ENCODE data around the gene MAB21L4.
A peak's percentile ranks its signal among the peaks of the same experiment; 100 is the strongest.
"Not testable (repeated sequence)": the region's sequence is repeated elsewhere in the genome, so short reads cannot be mapped to it uniquely, and the experiment has no call there.

The MAB21L4 gene

DNA sequence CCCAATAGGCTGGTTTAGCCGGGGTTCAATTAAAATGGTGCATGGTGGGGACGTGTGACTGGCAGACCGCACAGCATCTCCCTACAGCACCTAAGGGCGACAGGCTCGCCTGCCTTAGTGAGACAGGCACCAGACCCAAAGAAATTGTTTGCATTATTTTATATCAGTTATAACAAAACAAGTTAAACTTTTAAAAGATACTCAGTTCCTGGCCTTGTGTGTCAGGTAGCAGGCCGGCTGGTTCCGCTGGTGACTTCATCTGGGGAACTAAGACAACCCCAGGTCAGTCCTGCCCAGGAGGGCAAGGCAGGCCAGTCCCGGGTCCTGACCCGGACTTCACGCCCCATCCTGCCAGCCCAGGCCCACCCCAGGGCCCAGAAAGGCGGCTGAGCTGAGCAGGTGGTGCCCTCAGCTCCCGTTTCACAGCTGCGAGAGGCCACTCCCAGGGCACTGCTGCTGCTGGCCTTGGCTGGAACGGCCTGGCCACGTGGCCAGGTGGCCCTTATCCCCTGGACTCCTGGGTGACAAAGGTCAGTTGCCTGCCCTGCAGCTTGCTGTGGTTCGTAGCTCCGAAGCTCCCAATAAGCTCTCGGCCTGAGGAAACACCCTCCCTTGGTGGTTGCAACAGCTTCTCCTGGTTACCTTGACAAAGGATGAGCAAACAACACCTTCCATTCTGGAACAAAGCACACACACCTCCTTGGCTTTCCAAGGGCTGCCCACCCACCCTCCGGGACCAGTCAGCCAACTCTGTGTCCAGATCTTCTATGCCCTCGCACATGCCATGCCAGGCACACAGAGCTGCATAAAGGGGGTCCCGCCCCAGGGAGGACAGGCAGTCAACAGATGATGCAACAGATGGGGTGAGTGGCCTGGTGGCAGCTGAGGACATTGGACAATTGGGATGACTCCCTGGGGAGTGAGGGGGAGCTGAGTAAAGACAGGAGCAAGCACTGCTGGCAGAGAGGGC, 38.6 kb downstream of the MAB21L4 start:
- DNase-seq, result no peak

DNA sequence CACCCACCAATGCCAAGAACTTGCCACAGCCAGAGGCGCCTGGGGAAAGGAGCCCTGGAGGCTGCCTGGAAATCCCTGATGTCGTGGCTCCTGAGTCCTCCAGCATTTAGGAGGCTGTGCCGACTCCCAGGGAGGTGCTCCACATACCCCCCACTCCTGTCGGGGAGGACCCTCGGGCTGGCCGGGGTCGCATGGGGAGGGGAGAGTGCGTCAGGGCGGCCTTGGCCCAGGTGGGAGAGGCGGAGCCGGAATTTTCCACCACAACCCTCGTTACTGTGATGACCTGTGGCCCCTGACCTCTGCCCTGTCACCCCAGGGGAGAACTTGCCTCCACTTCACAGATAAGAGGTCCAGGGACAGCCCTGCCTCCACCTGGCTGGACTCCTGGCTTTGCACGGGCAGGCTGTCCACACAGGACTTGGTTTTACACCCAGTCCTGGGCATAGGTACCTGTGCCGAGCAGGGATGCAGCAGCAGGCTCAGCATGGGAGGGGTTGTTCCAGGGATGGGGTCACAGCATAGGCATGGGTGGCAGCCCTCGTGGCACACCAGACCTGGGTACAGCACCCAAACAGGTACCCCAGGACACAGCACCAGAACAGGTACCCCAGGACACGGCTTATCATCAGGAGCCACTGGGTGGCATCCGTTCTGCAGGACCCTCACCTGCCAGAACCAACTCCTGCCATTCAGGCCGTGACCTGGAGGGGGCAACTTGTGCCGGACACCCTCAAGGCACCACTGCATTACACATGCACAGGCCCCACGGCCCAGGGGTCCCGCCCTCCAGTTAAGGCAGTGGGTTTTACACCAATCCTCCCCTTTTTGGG, 39.6 kb downstream of the MAB21L4 start:
- peak; percentile 5 for DNase-seq

DNA sequence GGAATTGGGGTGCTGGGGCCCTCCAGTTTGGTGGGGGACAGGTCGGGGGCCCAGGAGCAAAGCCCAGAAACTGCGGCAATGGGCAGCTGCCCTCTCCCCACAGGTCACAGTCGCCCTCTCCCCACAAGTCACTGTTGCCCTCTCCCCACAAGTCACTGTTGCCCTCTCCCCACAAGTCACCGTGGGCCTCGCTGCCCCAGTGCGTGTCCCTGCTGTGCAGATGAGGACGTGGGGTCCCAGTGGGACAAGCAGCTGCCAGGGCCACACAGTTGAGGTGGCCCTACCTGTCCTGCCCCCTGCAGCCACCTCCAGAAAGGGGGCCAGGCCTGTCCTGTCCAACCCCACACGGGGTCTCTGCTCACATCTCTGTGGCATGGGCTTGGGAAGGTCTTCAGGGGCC, 40.3 kb downstream of the MAB21L4 start:
- DNase-seq, result peak; percentile 14

DNA sequence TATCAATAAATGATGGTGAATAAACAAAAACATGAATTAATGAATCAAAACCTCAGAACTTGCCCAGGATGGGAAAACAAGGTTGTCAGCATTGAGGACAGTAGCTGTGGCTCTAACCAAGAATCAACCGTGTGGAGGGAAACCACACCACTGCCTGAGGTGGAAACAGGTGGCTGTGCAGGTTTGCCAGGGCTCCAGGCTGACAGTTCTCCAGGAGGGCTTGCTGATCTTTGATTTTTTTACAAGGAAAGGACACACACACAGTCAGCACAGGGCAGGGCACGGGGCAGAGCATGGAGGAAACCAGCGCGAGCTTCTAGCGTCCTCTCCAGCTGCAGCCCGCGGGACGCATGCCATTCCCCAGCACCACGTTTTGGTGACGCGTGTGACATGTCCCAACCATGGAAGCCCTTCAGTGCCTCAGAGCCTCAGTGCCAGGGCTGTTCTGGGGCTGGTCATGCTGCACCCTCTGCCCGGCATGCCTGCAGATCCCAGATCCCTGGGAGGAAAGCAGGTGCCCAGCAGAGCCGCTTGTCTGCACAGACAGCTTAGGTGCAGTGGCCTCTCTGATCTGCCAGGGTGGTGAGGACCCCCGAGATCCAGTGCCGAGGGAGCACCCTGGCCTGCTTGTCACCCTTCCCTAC, 43.2 kb downstream of the MAB21L4 start:
- DNase-seq, result peak; percentile 5

DNA sequence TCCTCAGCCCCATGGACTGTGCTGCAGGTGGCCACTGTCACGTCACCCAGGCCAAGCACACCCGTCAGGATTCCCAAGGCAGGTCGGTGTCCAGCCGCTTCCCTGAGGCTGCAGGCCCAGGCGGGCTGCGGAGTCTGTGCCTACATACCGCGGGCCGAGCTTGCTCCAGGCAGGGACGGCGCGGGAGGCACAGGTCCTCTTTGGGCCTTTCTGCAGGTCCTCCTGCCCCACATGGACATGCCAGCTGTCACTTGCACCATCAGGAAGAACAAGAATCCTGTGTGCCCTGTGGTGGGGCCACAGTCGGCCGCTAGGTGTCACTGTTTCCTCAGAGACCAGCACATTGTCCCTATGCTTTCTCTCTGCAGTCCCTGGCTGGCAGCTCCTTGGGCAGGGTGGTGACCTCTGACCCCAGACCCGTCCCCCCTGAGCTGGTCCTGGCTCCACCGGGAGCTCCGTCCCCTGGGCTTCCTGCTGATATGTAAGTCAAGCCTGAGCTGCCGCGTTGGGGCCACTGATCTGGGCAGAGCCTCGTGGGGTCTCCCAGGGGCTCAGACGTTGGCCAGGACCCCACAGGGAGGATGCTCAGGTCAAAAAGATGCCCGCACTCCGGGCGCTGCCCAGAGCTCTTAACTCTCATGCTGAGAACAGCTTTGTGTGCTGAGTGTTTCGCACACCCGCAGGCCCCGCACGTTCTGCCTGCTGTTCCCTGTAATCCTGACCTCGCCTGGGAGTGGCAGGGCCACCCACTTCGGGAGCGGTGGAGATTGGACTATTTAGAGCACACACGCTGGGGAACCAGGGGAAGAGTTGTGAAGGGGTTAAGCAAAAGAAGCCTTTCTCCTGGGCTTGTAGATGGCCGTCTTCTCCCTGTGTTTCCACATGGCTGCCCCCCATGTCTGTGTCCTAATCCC, 44.6 kb downstream of the MAB21L4 start:
- peak; percentile 87 for DNase-seq

DNA sequence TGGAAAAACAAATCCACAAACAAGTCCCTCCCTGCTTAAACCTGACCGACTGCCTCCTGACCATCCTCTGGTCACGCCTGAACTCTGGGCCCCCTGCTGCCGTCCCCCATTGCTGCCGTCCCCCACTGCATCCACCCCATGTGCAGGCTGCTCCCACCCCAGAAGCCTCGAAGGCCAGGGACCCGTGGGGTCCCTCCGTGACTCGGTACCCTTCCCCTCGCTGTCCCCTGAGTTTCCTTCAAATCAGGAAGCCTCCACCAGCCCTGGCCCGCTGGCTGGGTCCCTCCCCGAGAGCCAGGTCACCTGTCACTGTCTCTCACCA, 45.2 kb downstream of the MAB21L4 start:
- DNase-seq, result no peak

DNA sequence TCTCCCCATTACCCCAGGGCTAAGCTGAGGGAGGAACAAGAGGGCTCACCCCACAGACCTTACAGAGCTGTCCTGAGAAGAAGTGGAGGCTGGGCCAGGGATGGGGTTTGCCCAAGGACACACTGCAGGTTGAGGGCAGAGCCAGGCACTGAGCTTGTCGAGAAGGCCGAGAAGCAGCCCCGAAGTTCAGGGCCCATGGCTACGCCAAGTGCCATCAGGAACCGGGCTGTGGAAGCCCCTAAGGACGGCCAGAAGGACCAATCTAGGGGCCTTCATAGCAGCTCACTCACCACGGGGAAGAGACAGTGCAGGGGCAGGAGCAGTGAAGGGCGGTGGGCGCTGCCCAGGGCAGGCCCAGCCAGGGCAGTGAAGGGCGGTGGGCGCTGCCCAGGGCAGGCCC, 45.9 kb downstream of the MAB21L4 start:
- no peak for DNase-seq

DNA sequence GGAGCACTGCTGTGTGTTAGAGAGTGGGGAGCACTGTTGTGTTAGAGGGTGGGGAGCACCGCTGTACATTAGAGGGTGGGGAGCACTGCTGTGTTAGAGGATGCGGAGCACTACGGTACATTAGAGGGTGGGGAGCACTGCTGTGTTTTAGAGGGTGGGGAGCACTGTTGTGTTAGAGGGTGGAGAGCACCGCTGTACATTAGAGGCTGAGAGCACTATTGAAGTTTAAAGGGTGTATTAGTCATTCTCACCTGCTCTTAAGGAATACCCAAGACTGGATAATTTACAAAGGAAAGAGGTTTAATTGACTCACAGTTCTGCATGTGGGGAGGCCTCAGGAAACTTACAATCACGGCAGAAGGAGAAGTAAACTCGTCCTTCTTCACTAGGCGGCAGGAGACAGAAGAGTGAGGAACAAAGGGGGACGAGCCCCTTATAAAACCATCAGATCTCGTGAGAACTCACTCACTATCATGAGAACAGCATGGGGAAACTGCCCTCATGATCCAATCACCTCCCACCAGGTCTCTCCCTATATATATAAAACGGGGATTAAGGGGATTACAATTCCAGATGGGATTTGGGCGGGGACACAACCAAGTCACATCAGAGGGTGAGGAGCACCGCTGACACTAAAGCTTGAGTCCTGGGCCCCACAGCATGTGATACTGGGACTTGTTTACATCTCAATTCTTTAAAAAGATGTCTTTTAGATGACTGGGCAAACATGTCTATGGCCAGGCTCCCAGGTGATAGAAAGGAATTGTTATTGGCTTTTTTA, 46.9 kb downstream of the MAB21L4 start:
- DNase-seq, result no peak

DNA sequence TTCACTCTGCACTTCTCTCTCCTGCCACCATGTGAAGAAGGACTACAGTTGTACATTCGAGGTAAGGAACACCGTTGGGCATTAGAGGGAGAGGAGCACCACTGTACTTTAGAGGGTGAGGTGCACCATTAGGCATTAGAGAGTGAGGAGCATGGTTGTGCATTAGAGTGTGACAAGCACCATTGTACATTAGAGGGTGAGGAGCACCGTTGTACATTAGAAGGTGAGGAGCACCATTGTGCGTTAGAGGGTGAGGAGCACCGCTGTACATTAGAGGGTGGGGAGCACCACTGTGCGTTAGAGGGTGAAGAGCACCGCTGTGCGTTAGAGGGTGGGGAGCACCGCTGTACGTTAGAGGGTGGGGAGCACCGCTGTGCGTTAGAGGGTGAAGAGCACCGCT, 48.1 kb downstream of the MAB21L4 start:
- DNase-seq, result no peak

DNA sequence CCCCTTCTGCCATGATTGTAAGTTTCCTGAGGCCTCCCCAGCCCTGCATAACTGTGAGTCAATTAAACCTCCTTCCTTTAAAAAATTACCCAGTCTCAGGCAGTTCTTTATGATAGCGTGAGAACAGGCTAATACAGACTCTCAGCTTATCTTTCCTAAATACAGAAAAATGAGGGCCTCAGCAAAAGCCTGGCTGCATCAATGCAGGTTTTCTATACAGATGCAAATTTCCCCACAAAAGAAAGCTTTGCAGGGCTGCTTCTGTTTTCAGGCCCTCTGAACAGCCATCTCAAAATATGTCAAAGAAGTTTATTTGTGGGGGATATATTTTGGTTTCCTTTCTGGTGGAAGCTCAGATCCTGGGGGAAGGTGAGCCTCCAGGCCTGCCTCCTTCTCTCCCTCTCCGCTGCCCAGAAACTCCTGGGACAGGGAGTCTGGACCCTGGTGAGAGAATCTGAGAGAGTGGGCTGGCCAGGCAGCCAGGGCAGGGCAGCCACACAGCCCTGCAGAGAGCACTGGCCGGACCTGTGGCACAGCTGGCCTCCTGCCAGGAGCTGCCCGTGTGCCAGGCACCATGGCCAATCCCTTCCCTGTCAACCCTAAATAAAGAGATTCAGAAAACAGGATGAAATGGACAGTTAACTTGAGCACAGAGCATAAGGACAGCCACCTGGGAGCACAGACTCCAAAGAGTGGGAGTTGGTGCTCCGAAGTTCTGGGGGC, 48.9 kb downstream of the MAB21L4 start:
- no peak for DNase-seq

DNA sequence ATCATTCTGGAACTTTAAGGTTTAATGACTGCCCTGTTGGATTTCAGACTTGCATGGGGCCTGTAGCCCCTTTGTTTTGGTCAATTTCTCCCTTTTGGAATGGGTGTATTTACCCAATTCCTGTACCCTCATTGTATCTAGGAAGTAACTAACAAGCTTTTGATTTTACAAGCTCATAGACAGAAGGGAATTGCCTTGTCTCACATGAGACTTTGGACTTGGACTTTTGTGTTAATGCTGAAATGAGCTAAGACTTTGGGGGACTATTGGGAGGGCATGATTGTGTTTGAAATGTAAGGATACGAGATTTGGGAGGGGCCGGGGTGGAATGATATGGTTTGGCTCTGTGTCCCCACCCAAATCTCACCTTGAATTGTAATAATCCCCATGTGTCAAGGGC, 49.6 kb downstream of the MAB21L4 start:
- DNase-seq, result not testable (repeated sequence)

DNA sequence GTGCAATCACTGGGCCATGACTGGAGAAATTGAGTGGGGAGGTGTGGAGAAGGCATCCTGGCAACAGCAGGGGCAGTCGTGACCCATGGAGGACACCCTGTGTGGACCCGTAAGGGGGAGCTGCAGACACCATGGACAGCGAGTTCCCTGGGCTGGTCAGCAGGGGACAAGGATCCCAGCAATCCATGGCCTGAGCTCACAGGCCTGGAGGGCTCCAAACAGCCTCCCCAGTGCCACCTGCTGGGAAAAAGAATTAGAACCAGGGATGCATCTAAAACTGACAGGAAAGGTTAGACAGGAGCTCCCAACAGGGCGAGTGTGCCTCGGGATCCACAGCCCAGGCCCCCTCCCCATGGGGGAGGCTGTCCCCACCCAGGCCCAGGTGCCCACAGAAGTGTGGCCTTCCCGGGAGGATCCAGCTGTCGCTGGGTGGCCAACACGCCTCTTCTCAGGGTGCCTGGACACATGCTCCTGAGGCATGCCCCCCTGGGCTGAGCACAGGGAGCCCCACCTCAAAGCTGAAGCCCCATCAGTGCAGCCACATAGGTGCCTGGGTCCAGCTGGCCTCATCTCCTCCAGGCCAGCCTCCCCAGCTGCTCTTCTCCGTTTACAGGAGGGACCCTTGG, 55.4 kb downstream of the MAB21L4 start:
- no peak for DNase-seq

DNA sequence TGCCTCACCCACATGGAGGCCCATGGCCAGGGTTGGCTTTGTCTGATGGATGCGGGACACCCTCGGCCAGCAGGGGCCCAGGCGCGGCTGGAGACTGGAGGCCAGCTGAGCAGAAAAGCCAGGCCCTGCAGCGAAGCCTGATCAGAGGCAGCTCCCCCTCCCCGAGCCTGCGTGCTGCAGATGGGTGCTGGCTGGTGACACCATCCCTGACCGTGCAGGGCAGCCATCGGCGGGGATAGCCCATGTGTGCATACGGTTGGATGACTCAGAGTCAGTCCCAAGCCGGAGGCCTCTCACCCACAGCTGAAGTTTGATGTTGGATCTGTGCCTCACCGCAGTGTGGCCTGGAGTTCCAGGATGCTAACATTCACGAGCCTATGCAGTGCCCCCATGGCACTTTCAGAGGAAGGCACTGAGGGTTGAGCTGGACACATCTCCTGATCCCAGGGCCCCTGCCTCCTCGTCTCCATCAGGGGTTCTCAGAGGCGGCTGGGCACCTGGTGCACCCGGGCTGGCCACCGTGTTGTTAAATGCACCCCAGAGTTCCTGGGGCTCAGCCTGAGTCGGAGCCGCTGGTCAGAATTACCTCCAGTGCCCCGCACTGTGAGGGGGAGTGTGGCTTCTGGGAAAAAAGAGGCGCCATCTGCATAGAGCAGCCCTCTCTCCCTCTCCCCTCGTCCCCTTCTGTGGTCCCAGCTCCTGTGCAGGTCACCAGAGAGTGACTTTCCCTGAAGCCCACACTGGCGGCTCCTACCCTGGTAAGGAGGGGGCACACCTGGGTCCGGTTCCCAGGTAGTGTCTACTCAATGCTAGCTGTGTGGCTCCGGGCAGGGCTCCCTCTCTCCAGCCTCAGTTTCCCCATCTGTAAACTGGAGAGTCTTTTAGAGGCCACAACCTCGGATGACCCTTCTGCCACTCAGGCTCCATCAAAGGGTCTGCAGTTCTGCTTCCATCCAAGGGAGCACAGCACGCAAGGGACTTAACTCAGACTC, 56.5 kb downstream of the MAB21L4 start:
- peak; percentile 11 for DNase-seq

DNA sequence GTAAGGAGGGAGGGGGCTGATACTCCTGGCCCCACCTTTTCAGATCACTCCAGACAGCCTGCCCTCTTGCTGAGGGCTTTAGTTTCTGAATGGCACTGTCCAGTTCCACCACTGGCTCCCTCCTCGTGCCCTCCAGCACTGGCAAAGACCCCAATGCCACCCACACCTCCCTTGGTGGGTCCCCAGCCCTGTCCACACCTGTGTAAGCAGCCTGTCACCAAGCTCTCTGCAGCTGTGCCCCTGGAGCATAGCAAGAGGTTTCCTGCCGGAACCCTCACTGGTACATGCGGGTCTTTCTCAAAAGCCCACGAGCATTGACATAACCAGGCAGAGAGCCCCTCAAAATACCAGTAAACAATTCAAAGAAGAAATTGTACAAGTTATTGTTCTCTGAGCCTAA, 58.3 kb downstream of the MAB21L4 start:
- peak; percentile 5 for DNase-seq

DNA sequence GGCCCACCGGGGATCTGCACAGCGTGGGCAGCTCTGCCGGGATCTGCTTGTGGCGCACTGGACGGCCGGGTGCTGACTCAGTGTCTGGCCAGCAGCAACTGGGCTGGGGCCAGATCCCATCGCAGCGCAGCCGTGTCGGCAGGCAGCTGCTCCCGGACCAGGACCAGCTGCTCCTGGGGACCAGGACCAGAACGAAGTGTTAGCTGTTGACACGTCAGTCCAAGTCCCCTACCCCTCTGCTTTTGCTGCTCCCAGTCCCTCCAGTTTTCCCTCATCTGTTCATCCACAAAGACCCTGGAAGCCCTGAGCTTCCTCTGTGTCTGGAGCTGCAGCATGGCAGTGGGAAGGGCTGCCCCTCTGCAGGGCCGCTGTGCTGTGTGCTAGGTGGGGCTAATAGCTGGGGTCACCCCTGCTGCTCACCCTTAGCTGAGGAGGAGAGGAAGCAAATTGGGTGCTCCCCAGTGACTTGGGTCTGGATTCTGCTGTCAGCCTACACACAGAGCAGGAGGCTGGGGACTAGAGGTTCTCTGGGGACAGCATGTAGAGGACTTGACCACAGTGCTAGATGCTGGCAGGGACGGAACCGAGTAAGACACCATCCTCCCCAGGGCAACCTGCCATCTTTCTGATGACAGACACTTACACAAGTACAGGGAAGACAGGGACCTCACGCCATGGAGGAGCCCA, 59.0 kb downstream of the MAB21L4 start:
- DNase-seq, result peak; percentile 11
